ENCODE measurements around the gene NAV2. TPM values are rescaled to one million over a fixed set of nuclear protein-coding genes. Genes with fewer than 3 reads are reported as not detected.

The NAV2 gene
- total RNA-seq, 1 experiment from 2014 or later, result 46.3 TPM

GRCh38 chr11:20080032-20080685 lies 367.5 kb downstream of the NAV2 start:
- no peak overlapping the region for H3T11ph ChIP-seq (ENCODE audit: low read length)
- Mint-ChIP-seq H3K4me1 (peaks cover 5 to 8% of the 10 kb centered on the region in 2 experiments), H3K9me3 (no peaks in the 10 kb centered on the region), H3K27ac (no peak overlapping the region; a peak in 1 of 7 replicates), H3K27me3 (ENCODE audit: low read depth) (no peaks in the 10 kb centered on the region), H3K36me3 (ENCODE audit: insufficient read depth in 1 of 3, low read depth in 3 of 3) (peaks cover 54 to 89% (median 68%) of the 10 kb centered on the region in 3 experiments; a peak in 6 of 7 replicates), H3K4me3 (no peak overlapping the region)
- no peak overlapping the region for H2BK5ac ChIP-seq (ENCODE audit: insufficient read length, low read length)
- no peak overlapping the region for H3K9ac ChIP-seq (ENCODE audit: extremely low read depth, insufficient read length, low read length)
- H2BK20ac ChIP-seq (ENCODE audit: low read depth, low read length, poor library complexity, severe bottlenecking), result no peak overlapping the region
- H2AK5ac ChIP-seq (ENCODE audit: insufficient read length, low read length), result no peak overlapping the region
- H3K4ac ChIP-seq (ENCODE audit: low read depth, low read length), result no peak overlapping the region
- H3K27me3 ChIP-seq (ENCODE audit: insufficient read depth, low read length), result no peaks in the 10 kb centered on the region
- no peak overlapping the region for H4K5ac ChIP-seq (ENCODE audit: insufficient read length, low read depth, low read length)
- H3K14ac ChIP-seq (ENCODE audit: insufficient read depth, low read length), result no peak overlapping the region
- H4K91ac ChIP-seq (ENCODE audit: insufficient read length, low read depth, low read length), result no peak overlapping the region
- no peak overlapping the region for H3K27ac ChIP-seq (ENCODE audit: insufficient read length, low read depth, low read length)
- no peak overlapping the region for H3K18ac ChIP-seq (ENCODE audit: insufficient read length, low read depth, low read length)
- H3K4me1 ChIP-seq (ENCODE audit: insufficient read depth, low read length), result no peaks in the 10 kb centered on the region
- H3K79me2 ChIP-seq (ENCODE audit: insufficient read depth, low read length), result no peaks in the 10 kb centered on the region
- H2BK120ac ChIP-seq (ENCODE audit: low read depth, low read length, poor library complexity, severe bottlenecking), result no peak overlapping the region
- TF ChIP-seq CTCF (conservative IDR thresholded peaks at IDR 0.05), result no peak
- no peak overlapping the region for H3K4me2 ChIP-seq (ENCODE audit: insufficient read depth, insufficient read length, low read length)
- no peak overlapping the region for H2BK12ac ChIP-seq (ENCODE audit: insufficient read length, low read depth, low read length)
- no peaks in the 10 kb centered on the region for H4K20me1 ChIP-seq (ENCODE audit: control insufficient read depth, insufficient read depth, insufficient read length)
- no peak overlapping the region for H2BK15ac ChIP-seq (ENCODE audit: low read depth, low read length)
- no peak overlapping the region for H2AFZ ChIP-seq (ENCODE audit: low read length)
- WGBS (ENCODE audit: extremely low coverage, insufficient read length, low lambda C conversion rate), result no CpG with 5 or more reads among the region's 9 CpGs
- no peaks in the 10 kb centered on the region for H3K79me1 ChIP-seq (ENCODE audit: insufficient read depth, low read depth, low read length, poor library complexity, severe bottlenecking)
- no peak overlapping the region for H3K23ac ChIP-seq (ENCODE audit: insufficient read length, low read depth, low read length)
- no peak overlapping the region for H4K8ac ChIP-seq (replicated peaks; ENCODE audit: insufficient read length, low read depth, low read length)
- H3K23me2 ChIP-seq (ENCODE audit: insufficient read length, low read depth, low read length, poor library complexity, severe bottlenecking), result no peaks in the 10 kb centered on the region
- DNase-seq, result no peak
- no peak overlapping the region for H3K56ac ChIP-seq (ENCODE audit: insufficient read length, low read depth, low read length)
- H3K9me3 ChIP-seq (ENCODE audit: control insufficient read depth, low read depth, low read length), result no peaks in the 10 kb centered on the region
